SK-N-SH (cell line): Measurements from ENCODE around the gene DARS2. TPM values are rescaled to one million over a fixed set of nuclear protein-coding genes. Genes with fewer than 3 reads are reported as not detected.

Experiments
- CTCF ChIA-PET: fragments of 300-600, 350-600 bp; formaldehyde crosslinking; extraction: SDS; loops from one replicate; lab custom pipeline; 2021; lab: Yijun Ruan, JAX
- POLR2A ChIA-PET: fragments of 350-600 bp; sonication (Branson Sonifier 250); formaldehyde crosslinking; extraction: SDS; loops from one replicate; lab custom pipeline; 2020; ENCODE audit warnings: antibody characterized with exemption, inconsistent platforms; lab: Yijun Ruan, JAX
- DNase-seq: peaks from one replicate; pipeline ENCODE4 v3.0.0; 2012
- H2AFZ ChIP-seq: fragments of 200-600 bp; sonication (generic); 2 replicates; pipeline ENCODE4 v1.8.1; 2016; ENCODE audit warnings: antibody characterized with exemption, mild to moderate bottlenecking, low read depth
- H3F3A ChIP-seq: fragments of 200-600 bp; sonication (generic); replicated peaks from 2 replicates; pipeline ENCODE3; 2016; ENCODE audit warnings: antibody characterized with exemption, mild to moderate bottlenecking; ENCODE audit not compliant: insufficient read depth
- H3K27ac ChIP-seq, 2 experiments: fragments of 200-500 bp in 1 of 2; fragments of 200-600 bp in 1 of 2; sonication (Bioruptor generic) in 1 of 2; sonication (generic), shearing (Covaris generic) in 1 of 2; 2 replicates each; pipeline versions ENCODE4 v1.5.1 to v1.6.1; 2014 to 2016; ENCODE audit warnings: low read depth in 2 of 2, inconsistent platforms in 1 of 2, low read length in 1 of 2, mild to moderate bottlenecking in 1 of 2, mixed read lengths in 1 of 2
- H3K27me3 ChIP-seq: fragments of 200-600 bp; sonication (generic), shearing (Covaris generic); 2 replicates; pipeline ENCODE4 v1.6.1; 2016; ENCODE audit warnings: mixed run types; ENCODE audit not compliant: insufficient read depth
- H3K36me3 ChIP-seq, 2 experiments: fragments of 200-500 bp in 1 of 2; fragments of 200-600 bp in 1 of 2; sonication (Bioruptor generic) in 1 of 2; sonication (generic) in 1 of 2; replicated peaks in 1 of 2; 2 replicates each; pipeline versions ENCODE3 to v1.5.1; 2014 to 2016; ENCODE audit warnings: low read length in 1 of 2, mild to moderate bottlenecking in 1 of 2; ENCODE audit not compliant: insufficient read depth in 2 of 2, control insufficient read depth in 1 of 2
- H3K4me1 ChIP-seq, 2 experiments: fragments of 200-500 bp in 1 of 2; fragments of 200-600 bp in 1 of 2; sonication (Bioruptor generic) in 1 of 2; sonication (generic), shearing (Covaris generic) in 1 of 2; 2 replicates each; pipeline versions ENCODE4 v1.5.1 to v1.6.1; 2014 to 2016; ENCODE audit warnings: low read depth in 1 of 2, low read length in 1 of 2, mixed run types in 1 of 2; ENCODE audit not compliant: insufficient read depth in 2 of 2, control insufficient read depth in 1 of 2
- H3K4me2 ChIP-seq: fragments of 200-600 bp; sonication (generic), shearing (Covaris generic); 2 replicates; pipeline ENCODE4 v1.6.1; 2017; ENCODE audit warnings: mixed run types
- H3K4me3 ChIP-seq, 2 experiments: fragments of 200-500 bp in 1 of 2; fragments of 200-600 bp in 1 of 2; sonication (Bioruptor generic) in 1 of 2; sonication (generic), shearing (Covaris generic) in 1 of 2; 2 replicates each; pipeline versions ENCODE4 v1.5.1 to v1.8.1; 2014 to 2016; ENCODE audit warnings: low read depth in 2 of 2, inconsistent platforms in 1 of 2, low read length in 1 of 2, mild to moderate bottlenecking in 1 of 2, mixed read lengths in 1 of 2, moderate library complexity in 1 of 2
- H3K79me2 ChIP-seq: fragments of 200-600 bp; sonication (generic); 2 replicates; pipeline ENCODE4 v1.8.1; 2017; ENCODE audit warnings: mild to moderate bottlenecking; ENCODE audit not compliant: insufficient read depth
- H3K9ac ChIP-seq: fragments of 200-600 bp; sonication (generic); 2 replicates; pipeline ENCODE4 v1.6.1; 2017; ENCODE audit warnings: mixed run types
- H3K9me2 ChIP-seq: fragments of 200-600 bp; sonication (generic); 2 replicates; pipeline ENCODE4 v1.6.1; 2017; ENCODE audit warnings: mixed run types
- H3K9me3 ChIP-seq: fragments of 200-600 bp; sonication (generic); 2 replicates; pipeline ENCODE4 v1.6.1; 2017; ENCODE audit warnings: mixed run types, mild to moderate bottlenecking, moderate library complexity
- H4K20me1 ChIP-seq: fragments of 200-600 bp; sonication (generic); 2 replicates; pipeline ENCODE4 v1.6.1; 2017; ENCODE audit warnings: mild to moderate bottlenecking, mixed run types; ENCODE audit not compliant: insufficient read depth
- CHD2 ChIP-seq: fragments of 150-350 bp; IDR thresholded peaks from 2 replicates; pipeline ENCODE4 v1.6.1; 2018; ENCODE audit warnings: low read length; ENCODE audit not compliant: partially characterized antibody
- CTCF ChIP-seq: fragments of 200-600 bp; sonication (generic); IDR thresholded peaks from 2 replicates; pipeline ENCODE4 v1.6.1; 2017; ENCODE audit warnings: antibody characterized with exemption, mild to moderate bottlenecking, moderate library complexity
- ELF1 ChIP-seq: IDR thresholded peaks from 2 replicates; pipeline ENCODE4 v1.4.0; 2012
- FOSL2 ChIP-seq: IDR thresholded peaks from 2 replicates; pipeline ENCODE4 v1.4.0; 2012; ENCODE audit warnings: low read depth, mild to moderate bottlenecking, moderate library complexity, borderline replicate concordance
- GABPA ChIP-seq: IDR thresholded peaks from 2 replicates; pipeline ENCODE4 v1.4.0; 2012; ENCODE audit warnings: low read depth, mild to moderate bottlenecking
- GATA2 ChIP-seq: sonication (generic); formaldehyde crosslinking; IDR thresholded peaks from 2 replicates; pipeline ENCODE4 v1.5.0; 2020; ENCODE audit warnings: mild to moderate bottlenecking, missing genetic modification reagents
- IRF3 ChIP-seq: fragments of 150-350 bp; IDR thresholded peaks from 2 replicates; pipeline ENCODE4 v1.6.1; 2016; ENCODE audit warnings: mild to moderate bottlenecking, low read depth, low read length
- MAX ChIP-seq: IDR thresholded peaks from 2 replicates; pipeline ENCODE4 v1.4.0; 2012; ENCODE audit warnings: low read depth
- MXI1 ChIP-seq: IDR thresholded peaks from 2 replicates; pipeline ENCODE4 v1.6.1; 2012; ENCODE audit warnings: mild to moderate bottlenecking, low read depth, low read length, improper control_type of control experiment
- PBX3 ChIP-seq: IDR thresholded peaks from 2 replicates; pipeline ENCODE4; 2012
- RAD21 ChIP-seq: IDR thresholded peaks from 2 replicates; pipeline ENCODE4 v1.6.1; 2012; ENCODE audit warnings: mild to moderate bottlenecking, low read length
- RCOR1 ChIP-seq: fragments of 150-350 bp; IDR thresholded peaks from 2 replicates; pipeline ENCODE4 v1.6.1; 2017; ENCODE audit warnings: antibody characterized with exemption, low read length
- RXRA ChIP-seq: IDR thresholded peaks from 2 replicates; pipeline ENCODE4 v1.4.0; 2012; ENCODE audit warnings: low read depth, mild to moderate bottlenecking, borderline replicate concordance
- SIN3A ChIP-seq: IDR thresholded peaks from 2 replicates; pipeline ENCODE4 v1.6.1; 2012; ENCODE audit warnings: low read depth, mild to moderate bottlenecking, low read length, moderate library complexity, borderline replicate concordance
- USF2 ChIP-seq: fragments of 150-350 bp; IDR thresholded peaks from 2 replicates; pipeline ENCODE4 v1.6.1; 2017; ENCODE audit warnings: antibody characterized with exemption, low read length, low read depth, borderline replicate concordance
- YY1 ChIP-seq: IDR thresholded peaks from 2 replicates; pipeline ENCODE4 v1.4.0; 2012; ENCODE audit warnings: low read depth, mild to moderate bottlenecking
- ZBTB33 ChIP-seq: IDR thresholded peaks from 2 replicates; pipeline ENCODE4 v1.4.0; 2012; ENCODE audit warnings: low read depth, borderline replicate concordance
- WGBS: methylation state at CpG from one replicate; pipeline ENCODE4 v1.1.6; 2017; ENCODE audit warnings: low lambda C conversion rate; 5-methylcytosine and 5-hydroxymethylcytosine counted together
- polyA plus RNA-seq, 3 experiments: library from polyadenylated mRNA; depleted of rRNA; stranded (reverse); fragments of >200 nt; gene quantifications; 2 replicates each; pipeline ENCODE4 v1.2.3, GENCODE V29; 2012

Gene DARS2
- polyA plus RNA-seq, 1 of the 3 experiments (the other 2 are of a cell fraction): 17.1 TPM

GRCh38 chr1:173870252-173871075 lies 46.0 kb downstream of the DARS2 start:
- ChIA-PET POLR2A (no interaction called here), CTCF (interaction anchor here (0.6 kb wide), 1 partner anchor 281 kb away, joined by 3 read pairs; no protein-coding TSS in a partner anchor)
- H3F3A ChIP-seq: peaks cover 36% of the 10 kb centered on the region
- no peaks in the 10 kb centered on the region for H3K9me3 ChIP-seq
- peak overlapping the region in 1 of 2 experiments; percentile 97; a peak in 2 of 4 replicates for H3K27ac ChIP-seq
- H3K36me3 ChIP-seq: peaks cover 37 to 48% of the 10 kb centered on the region in 2 experiments
- no peaks in the 10 kb centered on the region for H3K27me3 ChIP-seq
- H3K4me3 ChIP-seq: no peak overlapping the region
- DNase-seq: peak; percentile 36
- H3K4me1 ChIP-seq: peaks cover 5 to 27% of the 10 kb centered on the region in 2 experiments; a peak in 2 of 4 replicates
- no peak overlapping the region for H2AFZ ChIP-seq
- no peak overlapping the region for H3K9ac ChIP-seq
- H3K9me2 ChIP-seq: no peaks in the 10 kb centered on the region
- H4K20me1 ChIP-seq: peaks cover 18% of the 10 kb centered on the region
- H3K4me2 ChIP-seq: no peak overlapping the region
- TF ChIP-seq GATA2: peak; percentile 55
- TF ChIP-seq IRF3: no peak
- TF ChIP-seq CHD2: no peak
- 94% methylated on average over 15 of the region's 15 CpGs for WGBS
- peaks cover 39% of the 10 kb centered on the region for H3K79me2 ChIP-seq

- H3K9ac ChIP-seq: no peak overlapping the region
- POLR2A ChIA-PET: no interaction called here
- no peak overlapping the region for H3K4me2 ChIP-seq
- TF ChIP-seq CTCF (no peak), MXI1 (no peak), USF2 (no peak), RAD21 (no peak), IRF3 (no peak), ZBTB33 (no peak), YY1 (no peak), PBX3 (no peak), GABPA (no peak), RXRA (no peak), FOSL2 (no peak), ELF1 (no peak), SIN3A (no peak), RCOR1 (no peak), MAX (no peak), CHD2 (no peak)
- H3K27me3 ChIP-seq: no peaks in the 10 kb centered on the region
- peaks cover 5 to 21% of the 10 kb centered on the region in 2 experiments; a peak in 2 of 4 replicates for H3K4me1 ChIP-seq
- H3K9me3 ChIP-seq: no peaks in the 10 kb centered on the region
- CTCF ChIA-PET: no interaction called here
- no peak for DNase-seq
- peak overlapping the region in 1 of 2 experiments; percentile 97; a peak in 2 of 4 replicates for H3K27ac ChIP-seq
- H3K79me2 ChIP-seq: peaks cover 33% of the 10 kb centered on the region
- peaks cover 12% of the 10 kb centered on the region for H4K20me1 ChIP-seq
- WGBS: 84% methylated on average over 5 of the region's 5 CpGs
- peaks cover 30 to 48% of the 10 kb centered on the region in 2 experiments for H3K36me3 ChIP-seq
- peaks cover 30% of the 10 kb centered on the region for H3F3A ChIP-seq
- no peak overlapping the region for H2AFZ ChIP-seq
- no peak overlapping the region for H3K4me3 ChIP-seq
- H3K9me2 ChIP-seq: no peaks in the 10 kb centered on the region
Measured at GRCh38 chr1:173871091-173871490, 46.6 kb downstream of the DARS2 start.
